HG03571 (cell line): ENCODE data around the gene SH2D6.
A peak's percentile ranks its signal among the peaks of the same experiment; 100 is the strongest.
"Not testable (repeated sequence)": the region's sequence is repeated elsewhere in the genome, so short reads cannot be mapped to it uniquely, and the experiment has no call there.

ENCODE experiments used
- ATAC-seq: cut with Tn5 transposase; IDR thresholded peaks from one replicate; pipeline ENCODE4 v1.9.1; 2021; ENCODE audit not compliant: unreplicated experiment

The SH2D6 gene

DNA sequence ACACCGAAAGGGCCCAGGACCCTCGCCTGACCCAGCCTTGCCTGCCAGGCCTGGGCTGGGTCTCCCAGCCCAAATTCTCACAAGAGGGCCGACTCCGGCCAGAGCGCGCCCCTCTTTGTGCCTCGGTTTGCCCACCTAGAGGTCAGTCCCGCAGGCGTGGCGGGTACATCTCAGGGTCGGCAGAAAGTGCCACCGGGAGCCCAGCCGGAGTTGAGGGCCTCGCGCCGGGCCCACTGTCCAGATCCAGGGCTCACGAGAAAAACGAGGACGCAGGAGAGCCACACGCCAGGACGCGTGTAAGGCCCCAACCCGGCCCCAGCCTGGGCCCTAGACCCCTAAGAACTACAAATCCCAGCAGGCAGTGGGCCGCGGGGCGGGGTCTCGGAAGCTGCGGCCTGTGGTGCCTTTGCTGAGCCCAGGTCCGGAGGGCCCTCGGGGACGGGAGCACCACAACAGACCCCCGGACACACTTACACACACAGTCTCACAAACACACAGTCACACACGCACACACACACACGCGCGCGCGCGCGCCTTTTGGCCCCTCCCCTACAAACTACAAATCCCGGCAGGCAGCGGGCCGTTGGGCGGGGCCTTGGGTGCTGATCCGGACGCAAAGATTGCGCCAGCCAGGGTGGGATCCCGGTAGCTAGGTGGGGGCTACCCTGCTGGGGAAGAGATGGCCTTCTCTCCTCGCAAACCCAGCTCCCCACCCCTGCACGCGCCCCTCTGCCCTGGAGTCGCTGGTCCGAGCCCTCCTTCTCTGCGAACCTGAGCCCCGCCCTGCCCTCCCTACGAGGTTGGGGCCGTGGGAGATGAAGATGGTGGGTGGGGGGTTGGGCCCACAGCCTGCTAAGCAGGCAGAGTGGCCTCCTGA is at the start of gene SH2D6:
TSS of gene SH2D6 (plus strand) at position 583 of the 877 bp plus-strand sequence. CDS start 10,752 bp downstream, outside the sequence.
- ATAC-seq: peak; percentile 75

DNA sequence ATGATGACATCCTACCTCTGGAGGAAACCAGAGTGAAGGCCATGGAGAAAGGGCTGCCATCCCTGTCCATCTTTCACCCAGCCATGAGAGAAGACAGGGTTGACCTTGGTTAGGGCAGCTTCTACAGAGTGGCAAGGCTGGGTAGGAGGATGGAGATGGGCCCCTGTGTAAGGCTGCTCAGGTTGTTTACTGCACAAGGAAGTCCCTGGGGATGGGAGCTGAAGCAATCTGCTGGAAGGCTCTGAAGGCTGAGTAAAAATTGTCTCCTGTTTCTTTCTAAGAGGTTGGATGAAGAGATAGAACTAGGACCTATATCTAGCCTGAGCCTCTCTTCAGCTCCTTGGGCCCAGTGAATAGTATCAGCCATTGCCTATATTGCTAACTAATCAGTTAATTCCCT is 49.6 kb upstream of the SH2D6 start:
- ATAC-seq: no peak

DNA sequence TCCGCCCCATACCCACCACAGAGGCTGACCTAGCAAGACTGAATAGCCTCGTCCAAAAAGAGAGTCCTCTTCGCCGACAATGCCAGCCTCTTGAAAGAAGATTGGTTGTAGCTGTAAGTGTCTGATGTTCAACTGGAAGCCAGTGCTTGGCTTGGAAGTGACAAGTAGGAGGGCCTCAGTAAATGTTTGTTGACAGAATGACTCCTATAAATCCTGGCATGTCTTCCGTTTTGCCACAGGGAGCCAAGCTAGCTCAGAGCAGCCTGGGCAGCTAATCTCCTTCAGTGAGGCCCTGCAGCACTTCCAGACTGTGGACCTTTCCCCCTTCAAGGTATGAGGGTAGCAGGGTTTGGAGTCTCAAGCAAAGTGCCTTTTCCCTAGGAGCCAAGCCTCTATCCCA is 49.0 kb upstream of the SH2D6 start:
- ATAC-seq: no peak

DNA sequence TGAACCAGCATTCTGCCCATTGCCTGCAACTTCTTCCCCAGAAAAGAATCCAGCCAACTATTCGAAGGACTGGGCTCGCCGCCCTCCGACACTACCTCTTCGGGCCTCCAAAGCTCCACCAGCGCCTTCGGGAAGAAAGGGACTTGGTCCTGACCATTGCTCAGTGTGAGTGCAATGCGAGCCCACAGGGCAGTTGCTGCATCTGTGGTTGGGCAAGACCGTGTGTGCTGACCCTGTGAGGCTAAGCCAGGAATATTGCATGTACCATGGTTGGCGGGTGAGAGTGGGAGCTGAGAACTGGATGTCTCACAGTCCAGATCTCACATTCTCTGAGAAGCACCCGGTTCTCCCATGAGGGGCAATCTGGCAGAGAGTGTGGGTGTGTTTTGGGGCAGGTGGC is 47.5 kb upstream of the SH2D6 start:
- ATAC-seq: no peak

DNA sequence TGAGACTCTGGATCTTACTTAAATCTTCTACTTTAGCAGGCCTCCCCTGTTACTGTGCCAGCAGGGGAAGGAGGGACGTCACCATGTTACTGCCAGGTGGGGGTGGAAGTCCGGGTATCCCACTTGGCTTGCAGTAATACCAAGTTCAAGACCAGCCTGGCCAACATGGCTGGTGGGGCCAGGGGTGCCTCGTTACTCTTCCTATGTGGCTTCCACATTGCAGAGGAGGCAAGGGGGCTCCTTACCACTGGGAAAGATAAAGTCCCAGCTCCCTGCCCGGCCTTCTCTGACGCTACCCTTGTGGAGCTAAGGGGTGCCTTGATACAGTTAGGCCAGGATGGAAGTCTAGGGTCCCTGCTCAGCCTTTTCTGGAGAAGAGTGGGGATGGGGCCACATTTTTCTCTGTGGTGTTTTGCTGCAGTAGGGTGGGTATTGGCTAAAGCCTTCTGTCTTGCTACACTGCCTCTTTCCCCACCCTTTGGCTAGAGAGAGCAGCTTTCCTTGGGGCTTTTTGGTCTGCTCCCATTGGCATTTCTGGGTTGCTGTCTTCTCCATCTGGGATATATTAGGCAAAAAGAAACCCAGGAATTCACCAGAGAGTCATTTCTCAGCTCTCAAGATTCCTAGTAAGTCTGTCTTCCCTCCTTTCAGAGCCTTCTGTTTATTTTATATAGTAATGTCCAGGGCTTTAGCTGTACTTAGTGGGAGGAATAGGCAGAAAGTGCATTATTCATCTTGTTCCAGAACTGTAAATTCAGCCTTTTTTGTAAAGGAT is 42.0 kb upstream of the SH2D6 start:
- ATAC-seq: no peak

DNA sequence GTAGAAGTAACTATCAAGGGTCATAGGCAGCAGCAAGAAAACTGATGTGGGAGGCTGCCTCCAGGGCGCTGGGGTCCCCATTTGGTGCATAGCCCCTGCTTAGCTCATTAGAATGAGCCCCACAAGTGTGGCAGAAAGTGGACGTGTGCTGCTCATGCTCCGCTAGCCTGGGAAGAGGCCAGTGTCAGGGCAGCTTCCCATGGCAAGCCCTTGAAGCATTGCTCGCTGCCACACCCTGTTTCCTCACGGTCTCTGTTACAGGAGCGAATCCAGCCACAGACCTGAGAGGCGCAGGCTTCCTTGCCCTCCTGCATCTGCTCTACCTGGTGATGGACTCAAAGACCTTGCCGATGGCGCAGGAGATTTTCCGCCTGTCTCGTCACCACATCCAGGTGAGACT is 41.4 kb upstream of the SH2D6 start:
- no peak for ATAC-seq

DNA sequence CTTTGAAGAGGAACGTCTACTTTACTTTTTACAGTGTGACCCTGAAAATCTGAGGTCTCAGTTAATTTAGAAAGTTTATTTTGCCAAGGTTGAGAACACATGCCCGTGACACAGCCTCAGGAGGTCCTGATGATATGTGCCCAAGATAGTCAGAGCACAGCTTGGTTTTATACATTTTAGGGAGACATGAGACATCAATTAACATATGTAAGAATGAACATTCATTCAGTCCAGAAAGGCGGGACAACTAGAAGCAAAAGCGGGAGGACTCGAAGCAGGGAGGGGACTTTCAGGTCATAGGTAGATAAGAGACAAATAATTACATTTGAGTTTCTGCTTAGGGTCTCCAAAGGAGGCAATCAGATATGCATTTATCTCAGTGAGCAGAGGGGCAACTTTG is 40.3 kb upstream of the SH2D6 start:
- ATAC-seq: no peak

DNA sequence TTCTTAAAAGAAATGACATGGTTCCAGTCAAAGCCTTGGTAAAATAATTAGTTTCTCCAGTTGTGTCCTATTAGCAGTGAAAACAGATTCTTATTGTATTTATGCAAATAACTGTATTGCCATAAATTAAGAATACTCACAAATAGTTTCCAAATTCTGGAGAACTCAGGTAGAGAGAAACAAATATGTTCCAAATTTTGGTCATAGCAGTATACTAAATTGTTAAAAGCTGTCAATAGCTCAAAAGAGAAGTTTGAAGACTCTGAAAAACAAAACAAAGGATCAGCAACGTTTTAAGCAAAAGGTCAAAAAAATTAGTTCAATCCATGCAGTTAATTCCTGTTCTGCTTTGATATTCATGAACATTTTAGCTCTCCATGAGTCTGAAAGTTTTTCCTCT is 38.5 kb upstream of the SH2D6 start:
- no peak for ATAC-seq

DNA sequence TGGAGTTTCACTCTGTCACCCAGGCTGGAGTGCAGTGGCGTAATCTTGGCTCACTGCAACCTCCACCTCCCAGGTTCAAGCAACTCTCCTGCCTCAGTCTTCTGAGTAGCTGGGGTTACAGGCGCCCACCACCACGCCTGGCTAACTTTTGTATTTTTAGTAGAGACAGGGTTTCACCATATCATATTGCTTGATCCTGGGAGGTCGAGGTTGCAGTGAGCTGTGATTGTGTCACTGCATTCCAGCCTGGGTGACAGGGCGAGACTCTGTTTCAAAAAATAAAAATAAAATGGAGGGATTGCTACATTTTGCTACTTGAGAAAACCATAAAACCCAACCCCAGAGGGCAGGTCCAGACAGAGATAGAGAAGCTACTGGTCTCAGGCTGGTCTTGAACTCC is 35.4 kb upstream of the SH2D6 start:
- ATAC-seq: not testable (repeated sequence)

DNA sequence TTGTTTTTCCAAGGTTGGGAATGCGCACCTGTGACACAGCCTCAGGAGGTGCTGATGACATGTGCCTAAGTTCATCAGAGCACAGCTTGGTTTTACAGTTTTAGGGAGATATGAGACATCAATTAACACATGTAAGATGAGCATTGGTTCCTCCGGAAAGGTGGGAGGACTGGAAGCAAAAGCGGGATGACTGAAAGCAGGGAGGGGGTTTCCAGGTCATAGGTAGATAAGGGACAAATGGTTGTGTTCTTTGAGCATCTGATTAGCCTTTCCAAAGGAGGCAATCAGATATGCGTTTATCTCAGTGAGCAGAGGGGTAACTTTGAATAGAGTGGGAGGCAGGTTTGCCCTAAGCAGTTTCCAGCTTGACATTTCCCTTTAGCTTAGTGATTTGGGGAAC is 34.7 kb upstream of the SH2D6 start:
- no peak for ATAC-seq

DNA sequence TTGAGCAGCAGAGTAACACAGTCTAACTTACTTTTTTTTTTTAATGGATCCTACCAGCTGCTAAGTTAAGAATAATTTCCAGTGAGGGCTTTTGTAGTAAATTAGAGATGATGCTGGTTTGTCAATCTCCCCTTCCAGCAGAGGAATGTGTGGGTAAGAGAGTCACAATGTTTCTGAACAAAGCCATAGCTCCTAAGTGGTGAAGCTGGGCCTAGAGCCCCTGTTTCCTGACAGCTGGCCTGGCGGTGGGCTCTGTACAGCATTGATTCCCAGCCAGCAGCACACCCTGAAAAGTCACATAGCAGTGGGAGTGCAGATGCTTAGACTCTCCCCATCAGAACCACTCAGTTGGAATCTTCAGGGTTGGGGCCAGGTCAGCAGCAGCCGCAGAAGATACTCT is 32.8 kb upstream of the SH2D6 start:
- ATAC-seq: no peak

DNA sequence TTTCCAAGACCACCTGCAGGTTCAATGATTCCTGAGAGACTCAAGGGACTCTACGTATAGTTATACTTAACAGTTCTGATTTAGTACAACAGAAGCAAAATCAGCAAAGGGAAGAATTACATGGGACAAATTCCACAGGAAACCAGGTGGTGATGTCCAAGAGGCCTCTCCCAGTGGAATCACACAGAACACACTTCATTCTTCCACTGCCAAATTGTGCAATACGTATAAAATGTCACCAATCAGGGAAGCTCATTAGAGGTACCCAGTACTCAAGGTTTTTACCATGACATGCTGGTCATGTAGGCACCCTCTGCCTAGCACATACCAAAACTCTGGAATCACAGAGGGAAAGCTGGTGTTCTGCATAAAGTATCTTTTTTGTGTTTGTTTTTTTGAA is 30.8 kb upstream of the SH2D6 start:
- ATAC-seq: no peak

DNA sequence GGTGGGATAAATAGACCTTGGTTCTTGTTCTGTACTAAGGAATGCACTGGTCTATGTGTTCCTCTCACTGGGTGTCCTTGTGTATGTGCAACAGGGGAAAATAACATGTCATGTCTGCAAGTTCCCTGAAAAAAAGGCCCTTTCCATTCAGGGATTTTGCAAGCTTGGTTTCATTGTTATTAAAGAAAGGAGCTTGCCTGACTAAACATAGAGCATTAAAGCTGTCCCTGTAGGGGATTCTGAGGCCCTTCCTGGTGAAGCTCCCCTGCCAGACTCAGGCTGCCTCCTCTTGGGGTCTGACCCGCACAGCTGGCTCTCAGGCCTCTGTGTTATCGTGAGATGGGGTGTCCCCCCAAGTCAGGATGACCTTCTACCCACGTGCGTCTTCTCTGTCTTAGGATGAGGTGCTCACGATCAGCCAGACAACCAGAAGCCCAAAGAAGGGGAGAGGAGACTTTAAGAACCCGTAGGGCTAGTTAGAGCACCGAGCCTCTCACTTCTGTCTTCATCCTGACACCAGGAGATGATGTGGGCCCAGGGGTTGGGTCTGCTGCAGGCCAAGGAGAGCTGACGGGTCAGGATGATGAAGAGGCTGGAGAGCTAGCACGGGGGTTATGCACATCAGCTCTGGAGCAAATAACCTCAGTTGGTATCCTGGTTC is 29.5 kb upstream of the SH2D6 start:
- no peak for ATAC-seq

DNA sequence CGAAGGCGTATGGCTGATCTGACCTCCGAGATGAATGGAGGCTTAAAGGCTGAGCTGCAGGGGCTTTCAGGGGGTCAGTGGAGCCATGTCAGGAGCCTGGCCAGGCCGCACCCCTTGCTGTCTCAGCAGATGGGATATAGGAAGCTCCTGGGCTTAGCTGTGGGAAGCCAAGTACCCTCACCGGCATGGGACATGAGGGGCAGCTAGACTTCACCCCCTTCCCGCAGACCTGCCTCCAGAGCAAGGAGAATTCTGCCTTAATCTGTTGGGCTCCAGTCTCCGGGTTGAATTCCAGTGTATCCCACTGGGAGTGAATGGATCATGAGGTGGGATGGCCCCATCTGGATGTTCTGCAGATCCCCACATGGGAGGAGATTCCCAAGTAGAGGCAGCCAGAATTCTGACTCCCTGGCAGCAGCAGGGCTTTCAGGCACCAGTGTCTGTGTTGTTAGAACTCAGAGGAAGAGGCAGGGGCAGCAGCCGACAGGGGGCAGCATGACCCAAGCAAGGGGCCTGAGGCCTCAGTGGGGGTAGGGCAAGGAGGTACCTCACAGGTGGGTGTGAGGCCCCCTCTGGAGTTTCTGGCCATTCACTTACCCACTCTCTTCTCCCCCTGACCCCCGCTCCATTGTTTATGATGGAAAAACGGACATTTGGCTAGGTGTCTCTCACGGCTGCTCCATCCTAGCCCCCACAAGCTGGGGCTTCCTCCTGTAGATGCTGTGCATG is 27.4 kb upstream of the SH2D6 start:
- ATAC-seq: no peak

DNA sequence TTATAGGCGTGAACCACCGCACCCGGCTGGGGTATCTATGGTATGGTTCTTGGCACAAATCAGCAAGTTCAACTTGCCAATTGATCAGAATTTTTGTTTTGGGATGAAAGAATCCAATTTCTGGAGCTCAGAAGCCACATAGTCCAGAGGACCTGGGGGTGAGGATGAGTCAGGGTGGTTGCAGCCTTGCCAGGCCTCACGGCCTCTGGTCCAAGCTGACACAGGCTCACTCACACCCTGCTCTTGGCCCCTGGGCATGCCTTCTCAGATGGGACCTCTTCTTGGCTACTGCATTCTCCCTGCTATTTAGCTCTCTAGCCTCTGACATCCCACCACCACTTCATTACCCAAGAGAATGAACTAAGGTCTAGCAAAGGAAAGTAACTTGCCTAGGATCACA is 24.7 kb upstream of the SH2D6 start:
- no peak for ATAC-seq

DNA sequence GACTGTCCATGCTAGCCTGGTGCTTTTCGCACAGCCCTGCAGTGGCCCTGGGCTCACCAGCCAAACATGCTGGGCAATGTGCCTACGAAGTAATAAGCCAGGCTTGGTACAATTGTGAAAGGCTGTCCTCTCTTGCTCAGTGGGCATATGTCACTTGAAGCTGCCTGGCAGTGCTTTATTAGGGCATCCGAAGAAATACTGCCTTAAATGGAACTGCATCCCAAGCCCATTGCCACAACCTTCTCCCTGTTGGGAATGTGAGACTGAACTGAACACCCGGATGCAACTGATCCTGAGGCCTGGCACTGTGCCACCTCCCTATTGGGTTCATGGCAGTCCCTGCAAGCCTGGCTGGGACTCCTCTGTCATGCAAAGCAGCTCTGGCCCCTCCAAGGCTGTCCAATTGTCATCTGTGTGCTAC is 24.2 kb upstream of the SH2D6 start:
- ATAC-seq: no peak

DNA sequence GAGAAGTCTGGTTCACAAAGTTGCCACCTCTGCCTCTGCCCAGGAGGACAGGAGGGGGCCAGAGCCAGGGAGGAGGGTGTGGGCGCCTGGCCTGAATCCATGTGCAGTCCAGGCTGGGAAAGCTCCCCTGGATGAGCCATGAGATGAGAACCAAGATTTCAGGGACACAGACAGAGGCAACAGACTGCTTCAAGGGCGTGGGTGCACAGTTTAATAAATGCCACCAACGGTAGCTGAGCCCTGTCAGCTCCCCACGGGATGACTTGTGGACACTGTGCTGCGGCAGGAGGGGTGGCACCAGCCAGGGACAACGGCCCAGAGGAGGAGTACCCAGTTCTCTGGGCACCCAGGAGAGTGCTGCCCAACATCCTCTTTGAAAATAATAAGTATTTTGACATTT is 23.5 kb upstream of the SH2D6 start:
- no peak for ATAC-seq

DNA sequence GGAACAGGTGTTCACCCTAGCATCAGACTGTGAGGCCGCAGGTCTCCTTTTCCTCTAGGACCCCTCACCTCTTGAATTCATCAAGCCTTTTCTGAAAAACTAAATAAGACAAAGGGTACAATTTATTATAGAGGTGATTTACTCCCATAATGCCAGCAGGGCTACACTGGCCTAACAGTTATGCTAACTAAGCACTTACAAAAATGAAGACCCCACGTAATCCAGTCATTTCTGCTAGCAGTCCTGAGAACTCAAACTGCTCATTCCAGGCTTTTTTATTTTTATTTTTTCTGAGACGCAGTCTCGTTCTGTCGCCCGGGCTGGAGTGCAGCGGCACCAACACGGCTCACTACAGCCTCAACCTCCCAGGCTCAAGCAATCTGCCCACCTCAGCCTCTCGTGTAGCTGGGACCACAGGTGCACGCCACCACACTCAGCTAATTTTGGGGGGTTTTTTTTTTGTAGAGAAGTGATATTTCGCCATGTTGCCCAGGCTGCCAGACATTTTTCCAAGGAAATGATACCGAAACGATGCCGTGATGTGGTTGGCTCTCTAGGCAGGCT is 22.5 kb upstream of the SH2D6 start:
- ATAC-seq: no peak

DNA sequence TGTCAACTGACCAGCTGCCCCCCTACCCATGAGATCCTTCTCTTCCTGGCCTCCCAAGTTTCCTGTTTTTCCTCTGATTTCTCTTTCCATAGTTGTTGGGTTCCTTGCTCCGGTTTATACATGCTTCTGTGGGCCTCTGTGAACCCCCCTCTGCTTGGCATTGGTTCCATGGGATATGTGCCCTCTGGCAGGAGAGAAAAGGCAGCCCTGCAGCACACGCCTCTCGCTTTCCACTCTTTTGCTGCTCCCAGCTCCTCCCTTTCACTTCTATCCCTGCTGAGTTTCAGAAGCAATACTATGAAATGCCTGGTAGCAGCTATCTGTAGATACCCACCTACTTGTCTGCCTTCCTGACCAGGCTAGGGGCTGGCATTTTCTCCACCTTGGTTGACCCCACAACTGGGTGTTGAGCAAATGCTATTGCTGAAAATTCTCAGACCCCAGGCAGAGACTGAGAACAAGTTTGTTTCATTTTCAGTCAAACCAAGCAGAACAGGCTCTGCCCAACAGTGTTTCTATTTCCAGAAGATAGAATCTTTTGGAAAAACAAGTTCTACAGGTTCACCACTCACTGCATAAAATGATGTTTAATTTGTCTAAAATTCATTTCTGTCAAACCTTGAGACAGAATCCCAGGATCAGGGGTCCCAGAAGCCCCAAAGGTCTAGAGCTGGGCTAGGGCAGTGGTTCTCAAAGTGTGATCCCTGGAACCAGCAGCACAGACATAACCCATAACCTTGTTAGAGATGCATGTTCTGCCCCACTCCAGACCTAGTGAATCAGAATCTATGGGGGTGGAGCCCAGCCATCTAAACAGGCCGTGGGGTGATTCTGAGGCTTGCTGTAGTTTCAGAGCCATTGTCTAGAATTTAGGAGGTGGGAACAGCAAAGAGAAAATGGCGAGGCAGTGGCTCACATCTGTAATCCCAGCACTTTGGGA is 21.7 kb upstream of the SH2D6 start:
- ATAC-seq: no peak

DNA sequence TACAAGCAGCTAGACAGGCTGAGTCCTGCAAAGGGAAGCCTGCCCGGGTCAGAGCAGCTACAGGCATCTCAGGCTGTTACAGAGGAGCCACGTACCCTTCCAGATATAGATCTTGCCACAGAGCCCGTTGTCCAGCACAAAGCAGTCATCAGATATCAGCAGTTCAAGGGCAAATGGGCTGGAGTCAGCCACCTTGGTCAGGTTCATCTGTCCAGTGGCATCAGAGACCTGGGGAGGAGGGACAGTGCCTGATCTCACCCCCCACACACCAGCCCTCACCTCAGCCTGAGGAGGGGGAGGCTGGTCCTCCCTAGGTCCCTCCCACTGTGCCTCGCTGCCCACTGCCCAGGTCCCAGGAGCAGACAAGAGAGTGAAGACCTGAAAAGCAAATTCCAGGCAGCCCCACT is 20.6 kb upstream of the SH2D6 start:
- no peak for ATAC-seq
